DOHH2 (cell line): ENCODE results near the gene RBBP6.
"Not testable (repeated sequence)": the region's sequence is repeated elsewhere in the genome, so short reads cannot be mapped to it uniquely, and the experiment has no call there.

ENCODE experiments used
- H3F3A ChIP-seq: fragments of 200-600 bp; sonication (generic), shearing (Covaris generic); 2 replicates; pipeline ENCODE4 v1.6.0; 2016; ENCODE audit warnings: antibody characterized with exemption, mild to moderate bottlenecking; ENCODE audit not compliant: control insufficient read depth, insufficient read depth
- H3K27ac ChIP-seq: fragments of 200-600 bp; sonication (generic); 2 replicates; pipeline ENCODE4 v1.5.1; 2014; ENCODE audit warnings: low read depth, mild to moderate bottlenecking, low read length, moderate library complexity
- H3K27me3 ChIP-seq: fragments of 200-600 bp; sonication (generic); 2 replicates; pipeline ENCODE4 v1.6.1; 2014; ENCODE audit warnings: mild to moderate bottlenecking, low read length, mixed read lengths; ENCODE audit not compliant: control insufficient read depth
- H3K36me3 ChIP-seq: fragments of 200-600 bp; sonication (generic); 2 replicates; pipeline ENCODE4 v1.6.1; 2014; ENCODE audit warnings: mild to moderate bottlenecking, low read length, moderate library complexity, mixed read lengths; ENCODE audit not compliant: control insufficient read depth
- H3K4me1 ChIP-seq: fragments of 200-600 bp; sonication (generic); 2 replicates; pipeline ENCODE4 v1.6.1; 2014; ENCODE audit warnings: mild to moderate bottlenecking, low read length, mixed read lengths; ENCODE audit not compliant: control insufficient read depth
- H3K4me2 ChIP-seq: fragments of 200-600 bp; sonication (generic); 2 replicates; pipeline ENCODE4 v1.6.0; 2014; ENCODE audit warnings: mild to moderate bottlenecking, low read length, moderate library complexity
- H3K4me3 ChIP-seq: fragments of 200-600 bp; sonication (generic); 2 replicates; pipeline ENCODE4 v1.5.1; 2014; ENCODE audit warnings: mild to moderate bottlenecking, low read length, mixed read lengths
- H3K79me2 ChIP-seq: fragments of 200-600 bp; sonication (generic); 2 replicates; pipeline ENCODE4 v1.6.1; 2014; ENCODE audit warnings: mild to moderate bottlenecking, low read length, mixed read lengths; ENCODE audit not compliant: control insufficient read depth
- H3K9me2 ChIP-seq: fragments of 200-600 bp; sonication (generic); replicated peaks from 2 replicates; pipeline ENCODE4 v1.6.1; 2014; ENCODE audit warnings: mild to moderate bottlenecking, low read length, mixed read lengths; ENCODE audit not compliant: control insufficient read depth
- H3K9me3 ChIP-seq: fragments of 200-600 bp; sonication (generic); 2 replicates; pipeline ENCODE4 v1.6.1; 2014; ENCODE audit warnings: antibody characterized with exemption, low read length, mixed read lengths; ENCODE audit not compliant: control insufficient read depth, insufficient read depth
- H4K20me1 ChIP-seq: fragments of 200-600 bp; sonication (generic); 2 replicates; pipeline ENCODE4 v1.6.0; 2014; ENCODE audit warnings: low read depth, mild to moderate bottlenecking, antibody characterized with exemption, low read length, moderate library complexity; ENCODE audit not compliant: control insufficient read depth, insufficient read depth
- CTCF ChIP-seq: fragments of 200-600 bp; sonication (generic); IDR thresholded peaks from one replicate; pipeline ENCODE4 v1.5.1; 2014; ENCODE audit warnings: antibody characterized with exemption, mild to moderate bottlenecking, low read depth, low read length; ENCODE audit not compliant: poor library complexity, severe bottlenecking
- EZH2phosphoT487 ChIP-seq: fragments of 200-600 bp; sonication (generic); IDR thresholded peaks from 2 replicates; pipeline ENCODE4 v1.6.1; 2017; ENCODE audit warnings: borderline replicate concordance, mild to moderate bottlenecking, antibody characterized with exemption, low read length, moderate library complexity, mixed read lengths

RBBP6 gene

DNA sequence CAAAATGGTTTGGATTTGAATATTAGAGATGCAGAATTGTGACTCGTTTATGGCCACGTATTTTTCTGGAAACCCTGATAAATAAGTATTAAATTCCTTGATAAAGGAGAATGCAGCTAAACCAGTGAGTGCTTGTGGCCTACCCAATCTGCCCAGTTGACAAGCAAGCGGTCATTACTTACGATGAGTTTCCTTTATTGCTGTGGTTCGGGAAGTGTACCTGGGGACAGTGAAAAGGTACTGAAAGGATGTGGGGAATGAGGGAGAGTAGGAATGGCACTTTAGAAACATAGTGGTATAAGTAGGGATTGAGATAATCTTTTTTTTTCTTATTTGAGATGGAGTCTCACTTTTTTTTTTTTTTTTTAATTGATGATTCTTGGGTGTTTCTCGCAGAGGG lies 33.8 kb downstream of the RBBP6 start:
- H3K4me1 ChIP-seq = no peaks in the 10 kb centered on the region
- TF ChIP-seq CTCF (no peak), EZH2phosphoT487 (no peak)
- H3K9me3 ChIP-seq = no peaks in the 10 kb centered on the region
- no peaks in the 10 kb centered on the region for H4K20me1 ChIP-seq
- no peak overlapping the region for H3K4me3 ChIP-seq
- H3F3A ChIP-seq = peaks cover 6% of the 10 kb centered on the region; the same call in 1 of the 2 replicates
- H3K79me2 ChIP-seq = no peaks in the 10 kb centered on the region
- no peaks in the 10 kb centered on the region for H3K27me3 ChIP-seq
- H3K4me2 ChIP-seq = no peak overlapping the region
- no peak overlapping the region for H3K27ac ChIP-seq
- H3K9me2 ChIP-seq = no peaks in the 10 kb centered on the region
- peaks cover 46% of the 10 kb centered on the region for H3K36me3 ChIP-seq

- H3K27me3 ChIP-seq, H3K4me1 ChIP-seq: not testable (repeated sequence)
These were observed 35.4 kb downstream of the RBBP6 start for GRCh38 chr16:24574515-24575485.

GRCh38 chr16:24575791-24576190 lies 36.4 kb downstream of the RBBP6 start:
- not testable (repeated sequence) for H3F3A ChIP-seq, H3K9me2 ChIP-seq, H3K9me3 ChIP-seq, H3K79me2 ChIP-seq, H3K4me1 ChIP-seq, H4K20me1 ChIP-seq, H3K4me2 ChIP-seq, H3K27ac ChIP-seq, H3K27me3 ChIP-seq, H3K4me3 ChIP-seq
- H3K36me3 ChIP-seq = peaks cover 19% of the 10 kb centered on the region

More at GRCh38 chr16:24574515-24575485, 35.4 kb downstream of the RBBP6 start:
- not testable (repeated sequence) for H3K79me2 ChIP-seq, H3F3A ChIP-seq, H3K9me3 ChIP-seq, H3K27ac ChIP-seq, H3K4me3 ChIP-seq, H4K20me1 ChIP-seq, H3K9me2 ChIP-seq, H3K4me2 ChIP-seq
- H3K36me3 ChIP-seq = peaks cover 29% of the 10 kb centered on the region

DNA sequence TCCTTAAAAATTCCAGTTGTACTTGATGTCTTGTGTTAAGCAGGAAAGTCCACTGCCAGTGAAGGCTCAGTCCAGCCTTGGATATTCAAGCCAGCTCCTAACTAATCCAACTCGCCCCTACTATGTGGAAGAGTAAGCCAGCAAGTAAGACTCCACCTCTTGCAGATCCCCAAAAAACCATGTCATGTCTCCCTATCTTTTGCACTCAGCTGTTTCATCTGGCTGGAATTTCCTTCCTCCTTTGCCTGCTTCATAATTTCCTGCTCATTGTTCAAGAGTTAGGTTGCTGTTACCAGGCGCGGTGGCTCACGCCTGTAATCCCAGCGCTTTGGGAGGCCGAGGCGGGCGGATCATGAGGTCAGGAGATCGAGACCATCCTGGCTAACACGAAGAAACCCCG lies 37.8 kb downstream of the RBBP6 start:
- Histone ChIP-seq H4K20me1 (no peaks in the 10 kb centered on the region), H3K9me2 (no peaks in the 10 kb centered on the region), H3K36me3 (peaks cover 6% of the 10 kb centered on the region), H3K27ac (no peak overlapping the region), H3K9me3 (no peaks in the 10 kb centered on the region), H3K27me3 (no peaks in the 10 kb centered on the region), H3K79me2 (no peaks in the 10 kb centered on the region), H3K4me1 (no peaks in the 10 kb centered on the region), H3K4me2 (no peak overlapping the region), H3K4me3 (no peak overlapping the region), H3F3A (no peaks in the 10 kb centered on the region)
- no peak for TF ChIP-seq CTCF
